ENCODE results near the gene DOK6. TPM values are rescaled to one million over a fixed set of nuclear protein-coding genes. Genes with fewer than 3 reads are reported as not detected.

The DOK6 gene
- total and polyA plus RNA-seq, 12 donors: 0.37 to 12.5 (median 4.6) TPM

- no peak overlapping the region for H3K27ac ChIP-seq
- intact Hi-C loops (cut with DNase I): no loop called here
- no peaks in the 10 kb centered on the region for H3K27me3 ChIP-seq
- no peaks in the 10 kb centered on the region for H3K4me1 ChIP-seq
- H3K9me3 ChIP-seq: no peaks in the 10 kb centered on the region
- 94 to 95% methylated on average over 2 of the region's 2 CpGs for WGBS, 2 donors
- H3K4me3 ChIP-seq: no peak overlapping the region
- H3K36me3 ChIP-seq: no peaks in the 10 kb centered on the region
- no peak for TF ChIP-seq CTCF (IDR thresholded peaks at IDR 0.05)
- no peak for DNase-seq
- no peak for ATAC-seq
Observed at GRCh38 chr18:69784815-69785214, 384.1 kb downstream of the DOK6 start.

- H3K27me3 ChIP-seq: no peaks in the 10 kb centered on the region
- intact Hi-C loops (cut with DNase I): no loop called here
- 80 to 88% methylated on average over 3 of the region's 3 CpGs for WGBS, 2 donors
- H3K4me1 ChIP-seq: no peaks in the 10 kb centered on the region
- H3K9me3 ChIP-seq: no peaks in the 10 kb centered on the region
- TF ChIP-seq CTCF (IDR thresholded peaks at IDR 0.05): no peak
- H3K36me3 ChIP-seq: no peaks in the 10 kb centered on the region
- ATAC-seq (no peak), DNase-seq (no peak)
- H3K4me3 ChIP-seq: no peak overlapping the region
- H3K27ac ChIP-seq: no peak overlapping the region
Observed at GRCh38 chr18:69785466-69785865, 384.8 kb downstream of the DOK6 start.

GRCh38 chr18:69786427-69786826 lies 385.7 kb downstream of the DOK6 start:
- H3K9me3 ChIP-seq: peaks cover 0 to 2% (median 0%) of the 10 kb centered on the region in 11 donors
- TF ChIP-seq CTCF (IDR thresholded peaks at IDR 0.05): no peak
- no peaks in the 10 kb centered on the region for H3K36me3 ChIP-seq
- intact Hi-C loops (cut with DNase I): no loop called here
- no peak overlapping the region for H3K27ac ChIP-seq
- H3K27me3 ChIP-seq: no peaks in the 10 kb centered on the region
- ATAC-seq (no peak), DNase-seq (no peak)
- 95 to 97% methylated on average over 1 of the region's 1 CpG for WGBS, 2 donors
- no peak overlapping the region for H3K4me3 ChIP-seq
- no peaks in the 10 kb centered on the region for H3K4me1 ChIP-seq

DNA sequence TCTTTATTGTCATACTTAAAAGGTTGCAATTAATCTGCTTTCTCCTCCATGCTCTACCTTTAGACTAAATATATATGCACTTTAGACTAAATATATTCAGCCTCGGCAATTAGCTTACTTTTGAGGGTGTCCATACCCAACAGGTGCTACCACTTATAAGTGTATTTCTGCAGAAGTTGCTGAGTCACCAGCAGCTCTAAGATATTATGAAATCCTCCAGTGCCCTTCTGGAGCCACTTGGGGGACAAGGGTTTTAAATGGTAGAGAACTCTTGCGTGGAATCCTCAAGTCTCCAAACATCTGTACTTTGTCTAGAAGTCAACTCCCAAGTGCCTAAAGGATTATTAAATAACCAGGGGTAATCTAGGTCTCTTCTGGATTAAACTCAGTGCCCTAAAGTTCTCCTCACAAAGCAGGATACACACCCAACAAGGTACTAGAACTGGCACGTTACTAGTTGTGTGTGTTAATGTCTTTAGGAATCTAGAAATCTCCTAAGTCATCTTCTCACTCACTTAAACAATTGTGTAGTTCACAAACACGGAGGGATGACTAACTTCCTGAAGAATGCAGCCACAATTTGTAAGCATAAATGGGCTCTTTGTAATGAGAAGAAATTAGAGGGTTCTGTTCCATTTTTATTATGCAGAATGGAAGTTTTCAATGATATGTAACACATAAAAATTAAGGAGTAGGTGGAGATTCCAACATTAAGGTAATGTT lies 387.3 kb downstream of the DOK6 start:
- Histone ChIP-seq H3K9me3 (peaks cover 0 to 11% (median 0%) of the 10 kb centered on the region in 11 donors), H3K27ac (no peak overlapping the region), H3K4me3 (no peak overlapping the region), H3K4me1 (no peaks in the 10 kb centered on the region), H3K27me3 (no peaks in the 10 kb centered on the region), H3K36me3 (no peaks in the 10 kb centered on the region)
- 64 to 66% methylated on average over 4 of the region's 4 CpGs for WGBS, 2 donors
- ATAC-seq (no peak), DNase-seq (no peak)
- intact Hi-C loops (cut with DNase I): no loop called here
- no peak for TF ChIP-seq CTCF (IDR thresholded peaks at IDR 0.05)
